HG03175 (cell line): ENCODE measurements around the gene PGF.

Experiments
- ATAC-seq: cut with Tn5 transposase; IDR thresholded peaks from one replicate; pipeline ENCODE4 v1.9.1; 2021; ENCODE audit warnings: mild to moderate bottlenecking, moderate library complexity; ENCODE audit not compliant: unreplicated experiment

Gene PGF

DNA sequence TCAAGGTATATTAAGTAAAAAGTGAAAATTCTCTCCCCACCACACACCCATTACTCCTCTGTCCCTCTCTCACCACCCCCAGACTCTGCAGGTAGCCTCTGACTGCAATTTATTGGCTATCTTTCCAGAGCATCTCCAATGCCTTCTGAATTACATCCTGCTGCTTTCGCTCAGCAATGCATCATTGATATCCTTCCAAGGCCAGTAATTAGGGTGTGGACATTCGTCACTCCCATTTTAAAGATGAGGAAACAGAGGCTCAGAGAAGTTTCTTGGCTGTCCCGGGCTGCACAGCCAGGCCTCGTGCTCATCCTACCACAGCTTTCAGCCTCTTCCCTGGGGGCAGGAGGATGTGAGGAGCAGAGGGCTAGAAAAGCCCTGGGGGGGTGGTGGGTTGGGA, 23.6 kb upstream of the PGF start:
- no peak for ATAC-seq

DNA sequence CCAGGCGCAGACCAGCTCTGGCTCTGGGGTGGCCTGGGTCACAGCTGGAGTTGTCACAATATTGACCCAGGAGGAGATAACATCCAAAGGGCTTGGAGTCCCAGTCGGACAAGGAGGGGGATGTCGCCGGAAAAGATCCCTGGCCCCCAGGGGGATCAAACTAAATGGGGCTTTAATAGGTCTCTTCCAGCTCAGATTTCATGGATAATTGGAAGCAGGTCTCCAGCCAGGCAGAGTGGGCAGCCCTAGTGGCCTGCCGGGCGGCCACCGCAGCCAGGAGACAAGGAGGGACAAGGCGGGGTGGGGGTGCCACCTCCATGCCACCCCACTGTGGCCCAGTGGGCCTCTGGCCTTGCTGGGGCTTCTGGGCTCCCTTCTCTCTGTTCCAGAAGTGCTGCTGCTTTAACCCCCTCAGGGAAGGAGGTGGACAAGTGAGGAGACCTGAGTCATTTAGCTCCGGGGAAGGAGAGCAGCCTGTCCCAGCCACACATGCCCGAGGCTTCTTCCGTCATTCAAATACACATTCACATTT, 23.1 kb upstream of the PGF start:
- no peak for ATAC-seq

DNA sequence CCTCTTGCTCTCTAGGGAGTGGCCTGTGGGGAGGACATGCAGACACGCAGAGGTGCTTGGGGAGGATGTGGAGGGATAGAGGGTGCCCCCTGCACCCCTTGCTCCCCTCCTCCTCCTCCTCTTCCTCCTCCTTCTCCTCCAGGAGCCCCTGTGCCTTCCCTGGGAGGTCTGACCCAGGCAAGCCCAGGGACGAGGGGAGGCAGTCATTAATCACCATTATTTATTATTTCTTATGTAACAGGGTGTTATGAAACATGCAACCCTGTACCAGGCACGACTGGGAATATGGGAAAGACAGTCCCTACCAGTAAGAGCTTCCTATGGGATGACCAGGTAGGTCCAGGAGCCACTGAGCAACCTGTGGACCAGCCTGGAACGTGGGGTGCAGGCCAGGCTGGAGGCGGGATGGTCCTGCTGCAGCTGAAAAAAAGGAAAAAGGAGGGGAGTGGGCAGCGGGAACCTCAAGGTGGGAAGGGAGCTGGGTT, 22.5 kb upstream of the PGF start:
- no peak for ATAC-seq

DNA sequence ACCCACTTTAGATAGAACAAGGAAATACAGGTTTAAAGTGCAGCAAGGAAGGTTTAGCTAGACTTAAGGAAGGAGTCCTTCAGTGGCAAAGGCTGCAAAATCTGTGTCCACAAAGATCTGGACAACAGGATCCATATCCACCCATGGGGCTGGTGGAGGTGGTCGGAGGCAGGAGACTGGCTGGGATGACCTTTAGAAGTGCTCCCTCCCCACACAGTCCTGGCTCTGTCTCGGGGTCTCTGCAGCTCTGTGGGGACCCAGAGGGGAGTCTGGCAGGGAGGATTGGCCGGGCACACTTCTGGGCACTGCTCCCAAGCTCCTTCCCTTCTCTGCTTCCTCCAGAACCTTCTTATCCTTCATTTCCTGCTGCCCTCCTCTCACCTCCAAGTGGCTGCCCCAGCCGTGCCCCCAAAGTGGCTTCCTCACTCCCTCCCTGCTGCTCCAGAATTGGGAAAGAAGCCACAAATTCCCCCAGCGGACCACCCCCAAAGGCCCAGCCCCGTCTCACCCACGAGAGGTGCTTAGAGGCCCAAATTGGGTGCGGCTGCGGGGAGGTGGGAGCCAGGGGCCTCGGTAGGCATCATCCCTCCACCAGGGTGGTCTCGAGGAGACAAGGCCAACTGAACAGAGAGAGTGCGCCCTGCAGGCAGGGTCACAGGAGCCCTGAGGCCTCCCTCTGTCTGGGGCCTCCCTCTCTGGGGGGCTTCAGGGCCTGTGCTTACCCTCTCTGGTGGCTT, 21.9 kb upstream of the PGF start:
- ATAC-seq = no peak

DNA sequence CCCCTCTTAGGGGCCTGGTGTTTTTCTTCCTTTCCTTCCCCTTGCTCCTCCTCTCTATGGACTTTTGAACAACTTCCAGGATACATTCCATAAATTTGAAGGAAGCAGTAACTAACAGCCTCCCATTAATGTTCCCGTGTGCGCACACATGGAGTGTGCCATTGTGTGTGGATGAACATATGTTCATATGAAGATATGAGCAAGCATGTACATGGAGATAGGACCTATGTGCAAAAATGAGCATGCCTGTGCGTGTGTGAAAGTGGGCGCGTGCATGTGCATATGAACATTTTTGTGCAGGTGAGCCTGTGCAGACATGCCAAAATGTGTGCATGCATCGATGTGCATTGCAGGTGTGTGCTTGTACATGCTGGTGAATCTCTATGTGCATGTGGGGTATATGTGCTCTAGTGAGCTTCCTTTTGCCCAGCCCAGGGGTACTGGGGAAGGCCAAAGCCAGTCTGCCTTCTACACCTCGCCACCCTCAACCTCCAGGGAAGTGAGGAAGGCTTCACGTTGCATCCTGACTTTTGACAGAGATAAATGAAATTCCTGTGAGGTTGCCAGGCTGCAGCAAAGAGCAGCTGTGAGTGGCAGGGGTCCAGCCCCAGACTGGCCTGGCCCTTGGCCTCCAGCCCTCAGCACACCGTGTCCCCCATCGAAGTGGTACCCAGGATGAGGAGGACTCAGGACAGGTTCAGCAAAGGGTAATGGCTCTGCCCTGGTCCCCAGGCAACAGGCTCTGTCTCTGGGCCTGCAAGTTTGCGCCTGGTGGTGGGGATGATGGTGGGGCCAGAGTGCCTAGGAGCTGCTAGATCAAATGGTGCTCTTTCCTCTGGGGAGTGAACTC, 21.1 kb upstream of the PGF start:
- ATAC-seq = no peak

DNA sequence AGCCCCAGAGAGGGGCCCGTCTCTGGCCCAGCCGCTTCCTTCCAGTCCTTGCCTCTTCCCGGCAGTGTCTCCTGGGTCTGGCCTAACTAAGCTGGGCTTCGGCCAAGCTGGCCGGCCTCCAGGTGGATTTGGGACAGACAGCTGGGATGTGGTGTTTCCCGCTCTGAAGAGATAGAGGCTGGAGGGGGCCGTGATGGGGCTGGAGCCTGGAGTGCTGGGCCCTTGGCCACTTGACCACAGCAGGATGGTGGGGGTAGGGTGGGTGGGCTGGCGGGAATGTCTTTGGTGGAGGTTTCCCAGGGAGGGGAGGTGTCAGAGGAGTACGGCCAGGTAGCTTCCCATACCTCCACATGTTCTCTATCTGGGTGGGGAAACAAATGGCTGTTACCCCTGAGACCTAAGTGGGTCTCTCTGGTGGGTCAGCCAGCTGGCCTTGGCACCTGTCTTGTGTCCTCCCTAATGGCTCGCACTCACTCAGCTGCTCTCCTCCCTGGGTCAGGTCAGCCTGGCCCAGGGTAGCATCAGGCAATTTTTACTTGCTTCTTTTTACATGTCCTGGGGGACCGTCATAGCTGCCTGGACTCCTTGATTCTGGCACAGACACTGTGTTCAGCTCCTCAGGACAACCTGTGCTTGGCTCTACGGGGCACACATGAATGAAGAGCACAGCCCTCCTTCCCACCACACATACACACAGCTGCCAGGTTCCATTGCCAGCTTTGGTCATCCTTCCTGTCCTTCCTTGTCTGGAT, 19.8 kb upstream of the PGF start:
- no peak for ATAC-seq

DNA sequence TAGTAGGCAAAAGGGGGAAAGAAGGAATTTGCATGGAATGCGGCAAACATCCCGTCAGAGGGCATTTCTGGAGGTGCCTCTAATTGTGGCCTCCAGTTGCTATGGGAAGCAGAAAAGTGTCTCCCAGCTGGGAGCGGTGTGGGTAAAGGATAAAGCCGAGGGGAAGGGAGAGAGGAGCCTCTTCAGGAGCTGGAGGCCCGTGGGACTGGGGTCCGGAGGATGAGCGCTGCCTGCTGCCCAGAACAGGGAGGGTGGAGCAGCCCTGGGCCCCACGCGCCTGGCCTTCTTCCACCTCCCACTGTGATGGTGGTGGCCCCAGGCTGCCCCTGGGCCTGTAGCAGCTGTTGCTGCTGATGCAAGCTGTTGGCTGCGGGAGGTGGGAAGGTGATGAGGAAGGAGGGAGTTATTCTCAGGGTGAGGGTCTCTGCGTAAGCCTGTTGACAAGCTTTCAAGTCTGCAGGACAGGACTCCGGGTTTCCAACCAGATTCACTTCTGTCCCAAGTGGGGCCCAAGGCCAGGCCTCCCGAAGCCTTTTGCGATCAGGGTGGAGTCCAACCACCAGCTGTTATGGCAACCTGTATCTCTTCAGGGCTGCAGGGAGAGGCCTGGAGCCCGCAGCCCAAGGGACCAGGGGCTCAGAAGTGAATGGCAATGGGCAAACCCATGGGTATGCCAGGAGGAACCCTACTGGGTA, 19.1 kb upstream of the PGF start:
- no peak for ATAC-seq

DNA sequence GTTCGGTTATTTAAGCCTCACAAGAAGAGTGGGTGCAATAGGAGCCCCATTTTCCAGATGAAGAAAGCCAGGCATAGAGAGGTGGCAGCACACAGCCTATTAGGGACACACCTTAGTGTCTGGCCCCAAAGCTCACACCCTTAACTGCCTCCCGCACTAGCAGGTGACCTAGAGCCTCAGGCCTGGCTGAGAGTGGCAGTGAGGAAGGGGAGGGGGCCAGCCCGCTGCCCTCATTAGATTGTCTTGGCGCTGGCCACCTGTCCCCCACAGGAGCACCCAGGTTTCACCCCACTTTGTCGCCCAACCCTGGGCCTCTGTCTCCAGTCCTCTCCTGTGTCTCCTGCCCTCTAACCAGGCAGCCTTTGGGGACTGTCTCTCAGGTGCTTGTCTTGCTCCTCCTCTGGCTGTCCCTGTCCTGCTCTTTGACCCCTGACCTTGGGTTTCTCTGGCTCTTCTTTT, 18.5 kb upstream of the PGF start:
- ATAC-seq = no peak

DNA sequence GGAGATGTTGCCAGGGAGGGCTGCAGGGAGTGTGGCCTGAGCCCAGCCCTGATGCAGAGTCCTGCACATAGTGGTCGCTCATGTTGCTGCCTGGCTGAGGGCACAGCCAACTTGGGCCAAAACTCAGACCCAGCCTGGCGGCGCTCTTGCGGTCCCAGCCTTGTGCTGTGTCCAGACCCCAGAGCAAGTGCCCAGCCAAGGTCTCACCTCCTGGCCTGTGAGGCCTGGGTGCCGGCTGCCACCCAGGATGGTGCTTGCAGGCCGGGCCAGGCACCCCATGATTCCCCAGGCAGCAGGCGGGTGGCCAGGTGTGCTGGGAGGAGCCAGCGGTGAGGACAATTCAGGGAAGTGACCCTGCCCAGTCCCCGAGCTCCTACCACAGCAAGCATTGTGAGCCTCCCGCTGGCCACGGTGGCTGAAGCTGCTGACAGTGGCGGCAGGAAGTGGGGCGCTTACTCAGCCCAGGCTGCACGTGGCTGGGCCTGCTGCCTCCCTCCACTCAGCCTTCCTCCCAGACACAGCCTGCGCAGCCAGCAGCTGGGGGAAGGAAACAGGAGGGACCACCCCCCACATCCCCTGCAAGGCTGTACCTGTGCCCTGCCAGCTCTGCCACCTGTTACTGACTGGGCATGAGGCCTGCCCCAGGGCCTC, 17.7 kb upstream of the PGF start:
- no peak for ATAC-seq

DNA sequence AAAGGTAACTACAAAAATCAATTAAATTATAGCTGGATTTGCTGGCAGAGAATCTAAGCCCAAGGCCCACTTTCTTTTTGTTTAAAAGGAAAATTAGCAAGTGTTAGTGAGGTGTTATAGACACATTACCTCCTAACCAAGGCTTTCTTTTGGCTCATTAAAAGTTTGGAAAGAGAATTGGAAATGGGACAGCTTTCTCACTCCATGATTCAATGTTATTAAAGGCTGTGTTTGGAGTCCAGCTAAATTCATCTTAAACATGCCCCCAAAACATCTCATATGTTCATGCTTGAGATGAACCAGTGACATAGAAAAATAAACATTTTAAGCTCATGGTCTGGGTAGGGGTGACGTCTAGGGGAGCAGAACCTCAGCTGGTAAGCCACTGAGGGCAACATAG, 13.4 kb upstream of the PGF start:
- no peak for ATAC-seq

DNA sequence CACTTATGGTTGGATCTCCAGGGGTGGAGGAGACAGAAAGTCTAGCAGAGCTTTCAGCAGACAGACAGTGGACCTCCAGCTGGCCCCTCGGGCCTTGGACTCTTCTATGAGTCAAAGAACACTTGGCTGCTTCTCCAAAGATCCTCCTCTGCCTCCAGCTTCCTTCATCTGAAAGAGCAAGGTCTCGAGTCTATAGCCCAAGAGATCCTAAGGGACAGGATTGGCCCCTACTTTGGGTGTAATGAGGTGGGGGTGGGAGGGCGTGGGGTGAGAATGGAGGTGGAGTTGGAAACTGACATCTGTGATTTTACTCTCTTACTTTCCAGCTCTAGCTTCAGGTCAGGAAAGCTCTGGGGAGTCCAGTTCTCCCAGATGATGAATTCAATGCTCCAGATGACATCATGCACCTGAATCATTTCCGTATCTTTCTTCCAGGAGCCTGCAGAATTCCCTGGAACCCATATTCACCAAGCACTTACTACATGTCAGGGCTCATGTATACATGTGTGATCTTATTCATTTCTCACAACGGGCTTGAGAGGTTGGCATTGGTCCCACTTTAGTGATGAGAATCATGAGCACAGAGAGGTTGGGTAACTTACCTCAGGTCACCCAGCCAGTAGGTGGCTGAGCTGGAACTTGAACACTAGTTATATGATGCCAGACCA, 10.2 kb upstream of the PGF start:
- ATAC-seq = no peak

DNA sequence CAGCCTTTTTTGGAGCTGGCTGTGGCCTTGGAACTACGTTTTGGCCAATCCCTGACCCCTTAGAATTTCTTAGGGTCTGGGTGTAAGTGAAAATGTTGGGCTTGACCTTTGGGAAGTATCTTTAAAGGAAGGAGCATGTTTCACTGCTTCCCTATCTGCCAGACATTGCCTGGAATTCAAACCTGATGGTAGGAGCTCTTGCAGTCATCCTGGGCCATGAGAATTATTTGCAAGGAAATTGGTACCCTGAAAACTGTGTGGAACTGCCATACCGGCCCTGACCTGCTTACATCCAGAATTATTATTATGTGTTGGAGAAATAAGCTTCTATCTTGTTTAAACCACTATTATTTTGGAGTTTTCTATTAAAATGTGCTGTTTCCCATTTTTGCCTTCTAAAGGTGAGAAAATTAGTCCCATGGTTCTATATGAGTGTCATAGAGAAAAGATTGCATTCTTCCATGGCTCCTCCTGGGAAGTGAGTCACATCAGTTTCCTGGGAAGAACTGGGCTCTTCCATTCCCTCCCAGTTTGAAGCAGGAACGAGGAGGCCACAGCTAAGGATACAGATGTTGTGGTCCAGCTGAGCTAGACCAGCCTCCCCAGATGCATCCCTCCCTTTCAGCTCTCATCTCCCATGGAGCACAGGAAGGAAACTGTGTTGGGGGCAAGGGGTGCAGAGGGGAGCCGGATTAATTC, 9.5 kb upstream of the PGF start:
- ATAC-seq = no peak

DNA sequence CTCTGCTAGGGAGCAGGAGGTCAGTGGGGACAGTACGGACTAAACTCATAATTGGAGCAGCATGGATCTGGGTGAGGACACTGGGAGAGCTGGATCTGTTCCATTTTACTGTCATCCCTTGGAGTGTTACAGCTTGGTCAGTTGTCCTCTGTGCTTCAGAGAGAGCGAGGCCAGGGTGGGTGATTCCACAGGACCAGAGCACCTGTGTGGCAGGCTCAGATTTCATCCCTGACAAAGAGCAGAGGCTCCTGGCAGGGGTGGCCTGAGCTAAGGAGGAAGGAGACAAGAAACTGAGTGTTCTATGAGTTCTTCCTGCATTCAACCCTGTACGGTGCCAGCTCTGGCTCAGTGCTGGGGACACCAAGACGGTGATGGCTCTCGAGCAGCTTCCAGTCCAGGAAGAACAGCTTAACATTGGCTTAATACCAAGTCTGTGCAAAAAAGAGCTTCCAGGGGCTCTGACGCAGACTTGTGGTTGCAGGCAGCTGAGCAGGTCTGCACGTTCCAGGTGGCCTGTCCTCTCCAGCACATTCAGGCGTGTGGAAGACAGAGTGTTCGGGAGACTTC, 8.4 kb upstream of the PGF start:
- ATAC-seq = no peak

DNA sequence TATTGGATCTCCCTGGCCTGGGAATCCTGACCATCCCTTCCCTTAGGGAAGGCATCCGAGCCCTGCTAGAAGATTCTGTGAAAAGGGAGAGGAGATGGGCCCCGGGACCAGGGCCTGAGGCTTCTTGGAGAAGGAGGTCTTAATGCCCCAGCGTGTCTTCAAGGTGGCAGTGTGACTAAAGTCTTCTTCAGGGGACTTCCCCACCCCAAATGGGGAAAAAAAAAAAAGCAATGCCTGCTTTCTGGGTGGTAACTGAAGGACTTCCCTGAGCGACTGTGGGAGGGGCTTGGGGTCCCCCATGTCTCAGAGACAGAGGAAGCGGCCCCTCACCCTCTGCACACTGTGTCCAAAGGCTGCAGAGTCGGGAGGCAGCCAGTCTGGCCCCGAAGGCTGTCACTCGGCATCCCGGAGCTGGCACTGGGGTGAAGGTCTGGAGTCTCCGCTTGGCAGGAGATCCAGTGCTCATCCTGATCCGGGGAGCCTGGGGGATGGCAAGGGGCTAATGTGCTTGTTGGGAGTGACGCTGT, 7.8 kb upstream of the PGF start:
- ATAC-seq = no peak

DNA sequence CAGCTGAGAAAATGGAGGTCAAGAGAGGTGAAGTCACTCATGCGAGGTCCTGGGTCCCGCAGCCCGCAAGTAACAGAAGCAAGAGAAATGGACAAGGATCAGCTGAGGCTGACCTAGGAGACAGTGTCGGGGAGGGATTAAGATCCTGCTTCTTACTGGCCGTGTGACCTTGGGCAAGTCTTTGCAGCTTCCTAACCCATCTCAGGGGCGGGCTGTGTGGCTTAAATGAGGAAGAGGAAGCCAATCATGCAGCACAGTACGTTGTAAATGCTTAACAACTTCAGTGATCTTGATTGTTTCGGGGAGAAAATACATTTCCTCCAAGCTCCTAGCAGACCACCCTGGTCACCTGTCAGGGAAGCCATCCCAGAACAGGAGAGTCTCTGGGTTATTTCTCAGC, 7.1 kb upstream of the PGF start:
- no peak for ATAC-seq

DNA sequence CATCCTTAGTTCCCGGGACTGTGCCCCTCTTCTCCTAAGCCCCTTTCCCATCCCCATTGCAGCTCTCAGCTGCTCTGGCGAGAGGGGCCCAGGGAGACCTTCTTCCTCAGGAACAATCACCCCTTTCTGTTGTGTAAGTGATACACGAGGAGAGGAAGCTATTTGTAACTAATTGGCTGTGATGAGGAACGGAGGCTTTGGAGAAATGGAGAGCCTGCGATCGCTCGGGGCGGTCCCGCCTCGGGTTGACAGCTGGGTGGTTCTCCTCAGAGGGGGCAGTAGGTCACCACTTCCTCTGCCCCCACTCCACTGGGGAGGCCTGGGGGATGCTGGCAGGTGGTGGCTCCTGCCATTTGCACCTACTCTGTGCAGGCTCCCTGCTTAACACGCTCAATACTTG, 6.6 kb upstream of the PGF start:
- ATAC-seq = no peak

DNA sequence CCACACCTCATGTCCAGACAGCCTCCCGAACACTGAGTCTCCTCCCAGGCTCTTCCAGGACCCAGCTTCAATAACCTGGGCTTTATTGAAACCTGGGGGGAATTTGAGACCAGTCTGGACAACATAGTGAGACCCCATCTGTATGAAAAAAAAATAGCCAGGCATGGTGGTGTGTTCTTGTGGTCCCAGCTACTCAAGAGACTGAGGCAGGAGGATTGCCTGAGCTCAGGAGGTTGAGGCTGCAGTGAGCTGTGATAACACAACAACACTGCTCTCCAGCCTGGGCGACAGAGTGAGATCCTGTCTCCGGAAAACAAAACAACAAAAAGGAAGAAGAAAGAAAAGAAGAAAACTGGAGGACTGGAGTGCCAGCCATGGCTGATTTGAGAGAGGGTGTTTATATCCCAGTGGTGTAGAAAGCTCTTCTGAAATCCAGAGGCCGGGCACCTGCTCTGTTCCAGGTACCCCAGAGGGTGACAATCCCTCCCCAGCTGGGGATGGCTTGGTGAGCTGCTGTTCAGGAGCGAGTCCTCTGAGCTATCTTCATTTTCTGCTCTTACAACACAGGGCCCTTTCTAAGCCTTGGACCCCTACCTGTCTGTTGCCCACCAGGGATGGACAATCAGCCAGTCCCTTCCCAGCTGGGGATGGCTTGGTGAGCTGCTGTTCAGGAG, 6.0 kb upstream of the PGF start:
- no peak for ATAC-seq

DNA sequence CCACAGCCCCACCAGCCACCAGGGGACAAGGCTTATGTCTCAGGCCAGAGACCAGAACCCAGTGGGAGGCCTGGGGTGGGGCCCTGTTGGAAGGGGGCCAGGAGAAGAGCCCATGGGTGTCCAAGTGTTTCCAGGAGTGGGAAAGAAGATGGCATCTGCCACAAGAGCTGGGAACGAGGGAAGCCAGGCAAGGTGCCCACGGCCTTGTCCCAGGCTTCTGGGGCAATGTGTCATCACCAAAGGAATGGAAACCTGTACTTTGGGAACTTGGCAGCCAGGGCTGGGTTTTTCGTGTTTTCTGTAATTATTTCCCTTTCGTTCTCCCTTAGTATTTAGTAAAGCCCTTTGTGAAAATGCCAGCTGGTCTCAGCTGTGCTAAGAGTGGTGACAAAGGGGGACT, 5.3 kb upstream of the PGF start:
- ATAC-seq = no peak
